Stimulated activated effector memory CD8-positive, alpha-beta T cell treated with anti-CD3 and anti-CD28 coated beads, Interleukin-12 subunit alpha, Interleukin-12 subunit beta, amount 100 ng/mL, for 72 hours (primary cell): ENCODE measurements around the gene RAB4A.

Experiments used
- ATAC-seq: fragments of 150-1000 bp; cut with Tn5 transposase; 2 replicates; pipeline ENCODE4 v1.10.0; 2021
- DNase-seq, 2 donors: peaks; one replicate each; pipeline ENCODE4 v3.0.0; 2021 to 2022; ENCODE audit warnings: low spot score in 2 of 2
- H3K27ac Mint-ChIP-seq: one replicate; pipeline ENCODE4 v1.8.0; 2022; ENCODE audit warnings: mild to moderate bottlenecking, mixed read lengths
- H3K36me3 Mint-ChIP-seq: one replicate; pipeline ENCODE4 v1.8.0; 2022; ENCODE audit warnings: mild to moderate bottlenecking, mixed read lengths
- H3K4me1 Mint-ChIP-seq: one replicate; pipeline ENCODE4 v1.8.0; 2022; ENCODE audit warnings: mixed read lengths
- H3K4me3 Mint-ChIP-seq: one replicate; pipeline ENCODE4 v1.8.0; 2022; ENCODE audit warnings: mild to moderate bottlenecking, mixed read lengths
- H3K9me3 Mint-ChIP-seq: one replicate; pipeline ENCODE4 v1.8.0; 2022; ENCODE audit warnings: mixed read lengths

RAB4A gene

DNA sequence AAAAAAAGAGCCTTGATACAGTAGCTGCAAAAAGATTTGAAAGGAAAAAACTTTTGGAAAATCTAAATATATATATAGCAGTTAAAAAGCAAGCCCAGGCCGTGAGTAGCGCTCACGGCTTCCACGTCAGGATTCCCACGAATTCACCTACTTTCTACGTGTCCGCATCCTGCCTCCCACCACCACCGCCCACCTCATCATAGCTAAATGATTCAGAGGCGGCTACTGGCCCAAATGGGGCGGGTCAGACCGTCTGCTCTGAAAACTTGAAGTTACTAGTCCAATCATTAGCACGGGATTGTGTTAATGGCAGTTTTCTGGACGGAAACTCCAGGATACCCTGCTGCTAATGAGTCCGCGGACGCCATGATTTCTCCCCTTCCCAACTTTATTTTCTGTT, 73.2 kb downstream of the RAB4A start:
- no peak for DNase-seq
- H3K4me3 Mint-ChIP-seq, result peak overlapping the region; percentile 90
- H3K4me1 Mint-ChIP-seq, result peaks cover 28% of the 10 kb centered on the region
- H3K27ac Mint-ChIP-seq, result no peak overlapping the region
- peaks cover 25% of the 10 kb centered on the region for H3K36me3 Mint-ChIP-seq
- no peak for ATAC-seq
- peaks cover 3% of the 10 kb centered on the region for H3K9me3 Mint-ChIP-seq

GRCh38 chr1:229344937-229345684, 74.2 kb downstream of the RAB4A start:
- H3K9me3 Mint-ChIP-seq, result peaks cover 3% of the 10 kb centered on the region
- ATAC-seq (no peak), DNase-seq (no peak)
- no peak overlapping the region for H3K4me3 Mint-ChIP-seq
- peaks cover 18% of the 10 kb centered on the region for H3K36me3 Mint-ChIP-seq
- H3K4me1 Mint-ChIP-seq, result peaks cover 18% of the 10 kb centered on the region
- no peak overlapping the region for H3K27ac Mint-ChIP-seq

- peaks cover 10% of the 10 kb centered on the region for H3K36me3 Mint-ChIP-seq
- ATAC-seq (no peak), DNase-seq (no peak)
- no peak overlapping the region for H3K4me3 Mint-ChIP-seq
- peaks cover 3% of the 10 kb centered on the region for H3K9me3 Mint-ChIP-seq
- H3K4me1 Mint-ChIP-seq, result peaks cover 8% of the 10 kb centered on the region
- no peak overlapping the region for H3K27ac Mint-ChIP-seq
Observed at GRCh38 chr1:229347528-229347927, 76.6 kb downstream of the RAB4A start.

GRCh38 chr1:229349463-229350385, 78.8 kb downstream of the RAB4A start:
- no peaks in the 10 kb centered on the region for H3K36me3 Mint-ChIP-seq
- no peak overlapping the region for H3K27ac Mint-ChIP-seq
- DNase-seq (no peak), ATAC-seq (no peak)
- H3K9me3 Mint-ChIP-seq, result peaks cover 3% of the 10 kb centered on the region
- no peak overlapping the region for H3K4me3 Mint-ChIP-seq
- H3K4me1 Mint-ChIP-seq, result no peaks in the 10 kb centered on the region

DNA sequence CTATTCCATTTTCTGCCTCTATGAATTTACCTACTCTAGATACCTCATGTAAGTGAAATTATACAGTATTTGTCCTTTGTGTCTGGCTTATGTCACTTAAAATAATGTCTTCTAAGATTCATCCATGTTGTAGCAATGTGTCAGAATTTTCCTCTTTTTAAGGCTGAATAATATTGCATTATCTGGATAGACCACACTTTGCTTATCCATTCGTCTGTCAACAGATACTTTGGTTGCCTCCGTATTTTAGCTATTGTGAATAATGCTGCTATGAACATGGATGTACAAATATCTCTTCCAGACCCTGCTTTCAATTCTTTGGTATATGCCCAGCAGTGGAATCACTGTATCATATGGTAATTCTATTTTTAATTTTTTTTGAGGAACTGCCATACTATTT, 82.1 kb downstream of the RAB4A start:
- ATAC-seq, result no peak
- no peak for DNase-seq
- Mint-ChIP-seq H3K4me3 (no peak overlapping the region), H3K27ac (no peak overlapping the region), H3K36me3 (no peaks in the 10 kb centered on the region), H3K4me1 (no peaks in the 10 kb centered on the region), H3K9me3 (no peaks in the 10 kb centered on the region)

- Mint-ChIP-seq H3K27ac (no peak overlapping the region), H3K4me1 (no peaks in the 10 kb centered on the region), H3K36me3 (no peaks in the 10 kb centered on the region), H3K9me3 (no peaks in the 10 kb centered on the region), H3K4me3 (no peak overlapping the region)
- DNase-seq, result no peak
- no peak for ATAC-seq
Observed at GRCh38 chr1:229354226-229354625, 83.3 kb downstream of the RAB4A start.
